Panc1 (cell line): ENCODE data around the gene ACKR4.

Experiments
- POLR2AphosphoS5 ChIP-seq: IDR thresholded peaks from 2 replicates; pipeline ENCODE4 v1.6.1; 2012; ENCODE audit warnings: mild to moderate bottlenecking, low read depth, low read length, moderate library complexity
- REST ChIP-seq, 2 experiments: IDR thresholded peaks; 2 replicates each; pipeline ENCODE4 v1.6.1; 2011 to 2012; ENCODE audit warnings: low read depth in 2 of 2, control low read depth in 1 of 2, low read length in 1 of 2, mild to moderate bottlenecking in 1 of 2, moderate library complexity in 1 of 2; ENCODE audit not compliant: insufficient read depth in 1 of 2
- SIN3A ChIP-seq: IDR thresholded peaks from 2 replicates; pipeline ENCODE4 v1.6.1; 2012; ENCODE audit warnings: low read depth, mild to moderate bottlenecking, low read length, moderate library complexity, borderline replicate concordance; ENCODE audit not compliant: insufficient read depth
- TCF7L2 ChIP-seq: IDR thresholded peaks from 2 replicates; pipeline ENCODE4 v1.6.1; 2011; ENCODE audit warnings: mild to moderate bottlenecking, low read depth, low read length, inconsistent platforms
- TF ChIP-seq, protein P1 (sequence below): fragments of 450-650 bp; IDR thresholded peaks from 2 replicates; pipeline ENCODE4 v1.5.1; 2017; ENCODE audit warnings: mild to moderate bottlenecking

DNA sequence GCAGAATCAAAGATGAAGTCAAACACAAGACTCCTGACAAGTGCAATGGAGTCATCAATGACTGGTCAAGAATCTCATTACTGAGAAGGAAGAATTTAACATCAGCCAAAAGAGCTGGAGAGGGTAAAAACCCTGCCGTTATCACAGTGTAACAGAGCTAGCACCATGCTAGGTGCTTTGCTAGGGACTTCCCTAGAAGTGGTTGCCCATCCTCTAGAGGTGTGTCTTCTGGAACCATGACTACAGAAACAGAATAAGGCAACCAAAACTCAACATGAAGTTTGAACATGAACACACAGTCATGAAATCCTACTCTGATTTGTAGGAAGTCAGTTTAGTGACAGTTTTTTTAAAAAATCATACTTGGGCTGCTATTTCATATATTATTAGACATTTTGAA is 53.1 kb downstream of the ACKR4 start:
- TF ChIP-seq, protein P1, sequence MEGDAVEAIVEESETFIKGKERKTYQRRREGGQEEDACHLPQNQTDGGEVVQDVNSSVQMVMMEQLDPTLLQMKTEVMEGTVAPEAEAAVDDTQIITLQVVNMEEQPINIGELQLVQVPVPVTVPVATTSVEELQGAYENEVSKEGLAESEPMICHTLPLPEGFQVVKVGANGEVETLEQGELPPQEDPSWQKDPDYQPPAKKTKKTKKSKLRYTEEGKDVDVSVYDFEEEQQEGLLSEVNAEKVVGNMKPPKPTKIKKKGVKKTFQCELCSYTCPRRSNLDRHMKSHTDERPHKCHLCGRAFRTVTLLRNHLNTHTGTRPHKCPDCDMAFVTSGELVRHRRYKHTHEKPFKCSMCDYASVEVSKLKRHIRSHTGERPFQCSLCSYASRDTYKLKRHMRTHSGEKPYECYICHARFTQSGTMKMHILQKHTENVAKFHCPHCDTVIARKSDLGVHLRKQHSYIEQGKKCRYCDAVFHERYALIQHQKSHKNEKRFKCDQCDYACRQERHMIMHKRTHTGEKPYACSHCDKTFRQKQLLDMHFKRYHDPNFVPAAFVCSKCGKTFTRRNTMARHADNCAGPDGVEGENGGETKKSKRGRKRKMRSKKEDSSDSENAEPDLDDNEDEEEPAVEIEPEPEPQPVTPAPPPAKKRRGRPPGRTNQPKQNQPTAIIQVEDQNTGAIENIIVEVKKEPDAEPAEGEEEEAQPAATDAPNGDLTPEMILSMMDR: no peak
- TF ChIP-seq POLR2AphosphoS5 (no peak), REST (IDR thresholded peaks at IDR 0.05; ENCODE audit: insufficient read depth in 1 of 2, low read depth in 2 of 2, low read length in 1 of 2) (no peak), TCF7L2 (no peak), SIN3A (no peak)
